Natural killer cell (primary cell): ENCODE results near the gene SGF29. TPM values are rescaled to one million over a fixed set of nuclear protein-coding genes. Genes with fewer than 3 reads are reported as not detected.

Experiments
- ATAC-seq, 3 donors: fragments of 150-1000 bp in 2 of 3; fragments of 200-7000 bp in 1 of 3; cut with Tn5 transposase; 1 replicate in 1 of 3; 2 replicates in 2 of 3; pipeline ENCODE4 v1.10.0; 2021; ENCODE audit warnings: mild to moderate bottlenecking in 2 of 3, moderate library complexity in 2 of 3
- DNase-seq, 2 donors: peaks; one replicate each; pipeline versions ENCODE4 v3.0.0 to v3.0.0-alpha.2; 2013 to 2021; ENCODE audit warnings: mixed read lengths in 1 of 2
- H3K27ac ChIP-seq: one replicate; pipeline ENCODE4 v1.5.1; 2013; ENCODE audit warnings: mild to moderate bottlenecking, low read length
- H3K27me3 ChIP-seq: one replicate; pipeline ENCODE4 v1.6.1; 2013; ENCODE audit warnings: low read length; ENCODE audit not compliant: control insufficient read depth, insufficient read depth
- H3K36me3 ChIP-seq: one replicate; pipeline ENCODE4 v1.6.1; 2013; ENCODE audit warnings: low read length; ENCODE audit not compliant: control insufficient read depth, insufficient read depth
- H3K4me1 ChIP-seq: one replicate; pipeline ENCODE4 v1.6.1; 2013; ENCODE audit warnings: low read length; ENCODE audit not compliant: control insufficient read depth, insufficient read depth
- H3K4me3 ChIP-seq: one replicate; pipeline ENCODE4 v1.5.1; 2013; ENCODE audit warnings: low read length
- H3K9me3 ChIP-seq: one replicate; pipeline ENCODE4 v1.6.1; 2013; ENCODE audit warnings: low read length; ENCODE audit not compliant: control insufficient read depth, insufficient read depth
- H3K27ac Mint-ChIP-seq, 2 donors: one replicate each; pipeline ENCODE4 v1.8.0; 2022; ENCODE audit warnings: mild to moderate bottlenecking in 2 of 2, mixed read lengths in 2 of 2, moderate library complexity in 1 of 2
- H3K27me3 Mint-ChIP-seq, 2 donors: one replicate each; pipeline ENCODE4 v1.8.0; 2022; ENCODE audit warnings: low read depth in 2 of 2, mixed read lengths in 2 of 2
- H3K36me3 Mint-ChIP-seq: one replicate; pipeline ENCODE4 v1.8.0; 2022; ENCODE audit warnings: mixed read lengths
- H3K4me1 Mint-ChIP-seq, 2 donors: one replicate each; pipeline ENCODE4 v1.8.0; 2022; ENCODE audit warnings: mixed read lengths in 2 of 2
- H3K4me3 Mint-ChIP-seq: one replicate; pipeline ENCODE4 v1.8.0; 2022; ENCODE audit warnings: mild to moderate bottlenecking, moderate library complexity, mixed read lengths
- H3K9me3 Mint-ChIP-seq, 2 donors: one replicate each; pipeline ENCODE4 v1.8.0; 2022; ENCODE audit warnings: mixed read lengths in 2 of 2
- WGBS: methylation state at CpG from one replicate; pipeline ENCODE4 v1.1.7; 2013; ENCODE audit warnings: missing lambda C conversion rate; ENCODE audit not compliant: insufficient coverage; 5-methylcytosine and 5-hydroxymethylcytosine counted together
- intact Hi-C: fragments of 100-400 bp; cut with micrococcal nuclease; formaldehyde crosslinking; loops from one replicate; pipeline ENCODE4 v1.14.2; 2022
- total RNA-seq, 4 donors: library from RNA; stranded (reverse); fragments of 120-200 nt in 1 of 4; gene quantifications; one replicate each; pipeline versions ENCODE4 v1.2.3 to v1.2.4, GENCODE V29; 2013 to 2022
- TF ChIP-seq, protein P1 (sequence below): fragments of 200-600 bp; IDR thresholded peaks from one replicate; pipeline ENCODE4 v1.8.0; 2022; ENCODE audit warnings: antibody characterized with exemption

SGF29 gene
- total RNA-seq, 3 donors from 2014 or later (not counting 1 experiment from before 2014, with no cell fraction given), result 31.6 to 45.1 (median 43.1) TPM

DNA sequence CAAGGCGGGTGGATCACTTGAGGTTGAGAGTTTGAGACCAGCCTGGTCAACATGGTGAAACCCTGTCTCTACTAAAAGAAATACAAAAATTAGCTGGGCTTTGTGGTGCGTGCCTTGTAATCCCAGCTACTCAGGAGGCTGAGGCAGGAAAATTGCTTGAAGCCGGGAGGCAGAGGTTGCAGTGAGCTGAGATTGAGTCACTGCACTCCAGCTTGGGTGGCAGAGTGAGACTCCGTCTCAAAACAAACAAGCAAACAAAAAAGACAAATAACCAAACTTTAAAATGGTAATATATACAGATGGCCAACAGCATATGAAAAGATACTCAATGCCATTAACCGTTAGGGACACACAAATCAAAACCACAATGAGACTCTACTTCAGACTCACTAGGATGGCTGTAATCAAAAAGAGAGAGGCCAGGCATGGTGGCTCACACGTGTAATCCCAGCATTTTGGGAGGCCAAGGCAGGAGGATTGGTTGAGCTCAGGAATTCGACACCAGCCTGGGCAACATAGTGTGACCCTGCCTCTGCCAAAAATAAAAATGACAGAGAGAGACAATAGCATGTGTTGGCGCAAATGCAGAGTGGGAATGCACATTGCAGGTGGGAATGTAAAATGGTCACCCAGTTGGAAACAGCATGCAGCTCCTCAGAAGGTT, 21.9 kb downstream of the SGF29 start:
- Histone ChIP-seq H3K27me3 (no peaks in the 10 kb centered on the region), H3K36me3 (peaks cover 4% of the 10 kb centered on the region), H3K9me3 (no peaks in the 10 kb centered on the region), H3K4me1 (peaks cover 15% of the 10 kb centered on the region), H3K4me3 (no peak overlapping the region), H3K27ac (no peak overlapping the region)
- DNase-seq (no peak), ATAC-seq (no peak)
- intact Hi-C loops, result no loop called here
- Mint-ChIP-seq H3K4me1 (peaks cover 30 to 31% of the 10 kb centered on the region in 2 donors), H3K27me3 (no peaks in the 10 kb centered on the region), H3K9me3 (no peaks in the 10 kb centered on the region), H3K4me3 (no peak overlapping the region), H3K27ac (no peak overlapping the region), H3K36me3 (no peaks in the 10 kb centered on the region)
- WGBS, result 94% methylated on average over 8 of the region's 8 CpGs
- TF ChIP-seq, protein P1, sequence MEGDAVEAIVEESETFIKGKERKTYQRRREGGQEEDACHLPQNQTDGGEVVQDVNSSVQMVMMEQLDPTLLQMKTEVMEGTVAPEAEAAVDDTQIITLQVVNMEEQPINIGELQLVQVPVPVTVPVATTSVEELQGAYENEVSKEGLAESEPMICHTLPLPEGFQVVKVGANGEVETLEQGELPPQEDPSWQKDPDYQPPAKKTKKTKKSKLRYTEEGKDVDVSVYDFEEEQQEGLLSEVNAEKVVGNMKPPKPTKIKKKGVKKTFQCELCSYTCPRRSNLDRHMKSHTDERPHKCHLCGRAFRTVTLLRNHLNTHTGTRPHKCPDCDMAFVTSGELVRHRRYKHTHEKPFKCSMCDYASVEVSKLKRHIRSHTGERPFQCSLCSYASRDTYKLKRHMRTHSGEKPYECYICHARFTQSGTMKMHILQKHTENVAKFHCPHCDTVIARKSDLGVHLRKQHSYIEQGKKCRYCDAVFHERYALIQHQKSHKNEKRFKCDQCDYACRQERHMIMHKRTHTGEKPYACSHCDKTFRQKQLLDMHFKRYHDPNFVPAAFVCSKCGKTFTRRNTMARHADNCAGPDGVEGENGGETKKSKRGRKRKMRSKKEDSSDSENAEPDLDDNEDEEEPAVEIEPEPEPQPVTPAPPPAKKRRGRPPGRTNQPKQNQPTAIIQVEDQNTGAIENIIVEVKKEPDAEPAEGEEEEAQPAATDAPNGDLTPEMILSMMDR, result no peak

DNA sequence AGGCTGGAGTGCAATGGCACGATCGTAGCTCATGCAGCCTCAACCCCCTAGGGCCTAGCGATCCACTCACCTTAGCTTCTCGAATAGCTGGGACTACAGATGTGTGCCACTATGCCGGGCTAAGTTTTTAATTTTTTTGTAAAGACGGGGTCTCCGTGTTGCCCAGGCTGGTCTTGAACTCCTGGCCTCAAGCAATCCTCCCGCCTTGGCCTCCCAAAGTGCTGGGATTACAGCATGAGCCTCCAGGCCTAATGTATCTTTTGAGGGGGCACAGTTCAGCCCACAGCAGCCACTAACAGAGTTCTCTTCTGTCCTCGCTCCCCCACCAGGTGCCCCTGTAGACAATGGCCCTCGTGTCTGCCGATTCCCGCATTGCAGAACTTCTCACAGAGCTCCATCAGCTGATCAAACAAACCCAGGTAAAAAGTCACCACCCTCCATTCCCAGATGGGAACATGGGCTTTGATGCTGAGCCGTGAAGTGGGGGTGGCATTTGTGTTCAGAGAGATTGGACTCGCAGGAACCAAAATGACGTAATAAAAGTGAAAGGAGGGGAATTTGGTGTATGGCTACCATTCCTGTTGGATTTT, 27.1 kb downstream of the SGF29 start:
- no peaks in the 10 kb centered on the region for H3K27me3 Mint-ChIP-seq
- Histone ChIP-seq H3K36me3 (peaks cover 33% of the 10 kb centered on the region), H3K27me3 (no peaks in the 10 kb centered on the region), H3K4me3 (no peak overlapping the region), H3K27ac (no peak overlapping the region), H3K4me1 (no peaks in the 10 kb centered on the region), H3K9me3 (no peaks in the 10 kb centered on the region)
- H3K36me3 Mint-ChIP-seq, result no peaks in the 10 kb centered on the region
- WGBS, result 97% methylated on average over 15 of the region's 15 CpGs
- no peak for DNase-seq
- H3K9me3 Mint-ChIP-seq, result no peaks in the 10 kb centered on the region
- H3K4me3 Mint-ChIP-seq, result no peak overlapping the region
- H3K4me1 Mint-ChIP-seq, result peaks cover 0 to 7% of the 10 kb centered on the region in 2 donors
- TF ChIP-seq, protein P1, result no peak
- intact Hi-C loops, result no loop called here
- H3K27ac Mint-ChIP-seq, result no peak overlapping the region
- no peak for ATAC-seq

DNA sequence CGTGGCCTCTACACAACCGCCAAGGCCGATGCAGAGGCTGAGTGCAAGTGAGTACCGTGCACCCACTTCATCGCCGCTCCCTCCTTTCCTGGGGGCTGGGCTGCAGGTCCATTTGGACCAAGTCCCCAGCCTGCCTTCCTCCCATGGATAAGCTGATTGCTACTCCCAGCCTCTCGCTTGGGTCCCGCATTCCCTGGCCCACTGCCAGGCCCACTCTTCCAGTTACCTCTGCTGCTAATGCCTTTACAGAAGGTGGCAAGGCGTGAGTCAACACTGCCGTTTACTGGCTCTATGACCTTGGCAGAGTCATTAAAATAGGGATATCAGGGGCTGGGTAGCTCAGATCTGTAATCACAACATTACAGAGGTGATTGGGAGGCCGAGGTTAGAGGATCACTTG, 32.0 kb downstream of the SGF29 start:
- H3K36me3 Mint-ChIP-seq, result peaks cover 7% of the 10 kb centered on the region

More for the DNA sequence above, 32.0 kb downstream of the SGF29 start:
- TF ChIP-seq, protein P1, result no peak
- 95% methylated on average over 11 of the region's 11 CpGs for WGBS
- H3K9me3 ChIP-seq, result no peaks in the 10 kb centered on the region
- ATAC-seq (no peak), DNase-seq (no peak)
- no peaks in the 10 kb centered on the region for H3K4me1 ChIP-seq
- H3K27ac Mint-ChIP-seq, result no peak overlapping the region
- H3K27me3 Mint-ChIP-seq, result no peaks in the 10 kb centered on the region
- H3K27ac ChIP-seq, result no peak overlapping the region
- H3K4me1 Mint-ChIP-seq, result peaks cover 0 to 7% of the 10 kb centered on the region in 2 donors
- intact Hi-C loops, result no loop called here
- no peak overlapping the region for H3K4me3 Mint-ChIP-seq
- no peak overlapping the region for H3K4me3 ChIP-seq
- no peaks in the 10 kb centered on the region for H3K27me3 ChIP-seq
- H3K9me3 Mint-ChIP-seq, result no peaks in the 10 kb centered on the region
- peaks cover 65% of the 10 kb centered on the region for H3K36me3 ChIP-seq
